ENCODE data around the gene FAM135A. TPM values are rescaled to one million over a fixed set of nuclear protein-coding genes. Genes with fewer than 3 reads are reported as not detected.

Gene FAM135A
- total RNA-seq, 1 experiment from 2014 or later, result 31.0 TPM

DNA sequence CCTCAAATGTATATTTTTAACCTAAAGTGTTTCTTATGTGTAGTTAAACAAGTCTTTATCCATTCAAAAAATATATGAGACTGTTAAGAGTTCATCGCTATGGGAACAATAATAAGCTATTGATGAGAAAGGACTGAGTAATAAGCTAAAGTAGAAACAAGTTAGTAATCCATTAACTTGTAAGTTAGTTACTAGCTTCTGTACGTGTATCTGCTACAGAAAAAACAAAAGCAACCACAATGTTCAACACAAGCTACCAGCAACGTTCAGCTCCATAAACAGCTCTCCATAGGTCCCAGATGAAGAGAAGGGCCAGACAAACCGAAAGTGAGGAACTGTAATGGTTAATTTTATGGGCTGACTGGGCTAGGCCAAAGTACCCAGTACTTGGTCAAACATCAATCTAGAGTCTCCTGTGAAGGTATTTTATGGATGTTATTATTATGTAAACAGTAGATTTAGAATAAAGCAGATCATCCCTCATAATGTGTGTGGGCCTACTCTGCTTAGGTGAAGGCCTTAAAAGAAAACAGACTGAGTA lies 33.8 kb upstream of the FAM135A start:
- no peak overlapping the region for H3K23ac ChIP-seq (ENCODE audit: insufficient read length, low read depth, low read length)
- no peak overlapping the region for H3K18ac ChIP-seq (ENCODE audit: insufficient read length, low read depth, low read length)
- H2BK20ac ChIP-seq (ENCODE audit: low read depth, low read length, poor library complexity, severe bottlenecking), result no peak overlapping the region
- no peak overlapping the region for H2BK5ac ChIP-seq (ENCODE audit: insufficient read length, low read length)
- H4K5ac ChIP-seq (ENCODE audit: insufficient read length, low read depth, low read length), result no peak overlapping the region
- no peak overlapping the region for H4K8ac ChIP-seq (replicated peaks; ENCODE audit: insufficient read length, low read depth, low read length)
- H3K4me2 ChIP-seq (ENCODE audit: insufficient read depth, insufficient read length, low read length), result no peak overlapping the region
- peaks cover 10 to 12% of the 10 kb centered on the region in 2 experiments for H3K4me1 Mint-ChIP-seq
- no peak overlapping the region for H2BK120ac ChIP-seq (ENCODE audit: low read depth, low read length, poor library complexity, severe bottlenecking)
- no peak overlapping the region for H2AFZ ChIP-seq (ENCODE audit: low read length)
- H2AK5ac ChIP-seq (ENCODE audit: insufficient read length, low read length), result no peak overlapping the region
- H3K14ac ChIP-seq (ENCODE audit: insufficient read depth, low read length), result no peak overlapping the region
- H3K23me2 ChIP-seq (ENCODE audit: insufficient read length, low read depth, low read length, poor library complexity, severe bottlenecking), result no peaks in the 10 kb centered on the region
- H3K79me2 ChIP-seq (ENCODE audit: insufficient read depth, low read length), result no peaks in the 10 kb centered on the region
- H3K4ac ChIP-seq (ENCODE audit: low read depth, low read length), result no peak overlapping the region
- no peak overlapping the region for H3K56ac ChIP-seq (ENCODE audit: insufficient read length, low read depth, low read length)
- no peaks in the 10 kb centered on the region for H3K36me3 Mint-ChIP-seq (ENCODE audit: insufficient read depth in 1 of 3, low read depth in 3 of 3)
- H3K27me3 ChIP-seq (ENCODE audit: insufficient read depth, low read length), result no peaks in the 10 kb centered on the region
- H2BK15ac ChIP-seq (ENCODE audit: low read depth, low read length), result no peak overlapping the region
- no peak for DNase-seq
- H3K27ac ChIP-seq (ENCODE audit: insufficient read length, low read depth, low read length), result no peak overlapping the region
- H4K91ac ChIP-seq (ENCODE audit: insufficient read length, low read depth, low read length), result no peak overlapping the region
- WGBS (ENCODE audit: extremely low coverage, insufficient read length, low lambda C conversion rate), result no CpG with 5 or more reads among the region's 4 CpGs
- TF ChIP-seq, protein P1, sequence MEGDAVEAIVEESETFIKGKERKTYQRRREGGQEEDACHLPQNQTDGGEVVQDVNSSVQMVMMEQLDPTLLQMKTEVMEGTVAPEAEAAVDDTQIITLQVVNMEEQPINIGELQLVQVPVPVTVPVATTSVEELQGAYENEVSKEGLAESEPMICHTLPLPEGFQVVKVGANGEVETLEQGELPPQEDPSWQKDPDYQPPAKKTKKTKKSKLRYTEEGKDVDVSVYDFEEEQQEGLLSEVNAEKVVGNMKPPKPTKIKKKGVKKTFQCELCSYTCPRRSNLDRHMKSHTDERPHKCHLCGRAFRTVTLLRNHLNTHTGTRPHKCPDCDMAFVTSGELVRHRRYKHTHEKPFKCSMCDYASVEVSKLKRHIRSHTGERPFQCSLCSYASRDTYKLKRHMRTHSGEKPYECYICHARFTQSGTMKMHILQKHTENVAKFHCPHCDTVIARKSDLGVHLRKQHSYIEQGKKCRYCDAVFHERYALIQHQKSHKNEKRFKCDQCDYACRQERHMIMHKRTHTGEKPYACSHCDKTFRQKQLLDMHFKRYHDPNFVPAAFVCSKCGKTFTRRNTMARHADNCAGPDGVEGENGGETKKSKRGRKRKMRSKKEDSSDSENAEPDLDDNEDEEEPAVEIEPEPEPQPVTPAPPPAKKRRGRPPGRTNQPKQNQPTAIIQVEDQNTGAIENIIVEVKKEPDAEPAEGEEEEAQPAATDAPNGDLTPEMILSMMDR (conservative IDR thresholded peaks at IDR 0.05), result no peak
- no peaks in the 10 kb centered on the region for H3K4me1 ChIP-seq (ENCODE audit: insufficient read depth, low read length)
- no peak overlapping the region for H2BK12ac ChIP-seq (ENCODE audit: insufficient read length, low read depth, low read length)
- no peaks in the 10 kb centered on the region for H3K27me3 Mint-ChIP-seq (ENCODE audit: low read depth)
- H3K9me3 ChIP-seq (ENCODE audit: control insufficient read depth, low read depth, low read length), result no peaks in the 10 kb centered on the region
- H3K27ac Mint-ChIP-seq, result peak overlapping the region in 1 of 3 experiments; percentile 15; a peak in 1 of 7 replicates
- no peaks in the 10 kb centered on the region for H3K9me3 Mint-ChIP-seq
- H3K9ac ChIP-seq (ENCODE audit: extremely low read depth, insufficient read length, low read length), result no peak overlapping the region
- no peak overlapping the region for H3T11ph ChIP-seq (ENCODE audit: low read length)
- no peaks in the 10 kb centered on the region for H3K79me1 ChIP-seq (ENCODE audit: insufficient read depth, low read depth, low read length, poor library complexity, severe bottlenecking)
- no peaks in the 10 kb centered on the region for H4K20me1 ChIP-seq (ENCODE audit: control insufficient read depth, insufficient read depth, insufficient read length)
- H3K4me3 Mint-ChIP-seq, result no peak overlapping the region
